Measurements from ENCODE around the gene ONECUT1. TPM values are rescaled to one million over a fixed set of nuclear protein-coding genes. Genes with fewer than 3 reads are reported as not detected.

The ONECUT1 gene
- total and polyA plus RNA-seq, 2 donors (not counting 3 experiments of a cell fraction or from before 2014, with no cell fraction given) = not detected

- BruUV-seq (replicated peaks) = no TSS peak
- no peaks in the 10 kb centered on the region for H3K36me3 ChIP-seq (ENCODE audit: control insufficient read depth in 2 of 2, extremely low read depth in 1 of 2, insufficient read depth in 2 of 2, low read length in 2 of 2)
- FAIRE-seq = no peak
- H3K9ac ChIP-seq (replicated peaks; ENCODE audit: extremely low read depth, insufficient read depth, low read length) = no peak overlapping the region
- H2AFZ ChIP-seq (ENCODE audit: low read depth, low read length) = no peak overlapping the region
- POLR2A ChIA-PET = no interaction called here
- H3K79me2 ChIP-seq (ENCODE audit: control insufficient read depth, insufficient read depth, low read length) = no peaks in the 10 kb centered on the region
- dilution Hi-C loops (cut with MboI; ENCODE audit: extremely low pct_ligation_motif_present, low sequenced_read_pairs) = no loop called here
- H3K9me1 ChIP-seq (replicated peaks; ENCODE audit: control insufficient read depth, extremely low read depth, insufficient read depth, low read length) = no peaks in the 10 kb centered on the region
- no peak overlapping the region for H3K4me3 ChIP-seq (replicated peaks in 1 of 3; ENCODE audit: insufficient read depth in 1 of 3, low read depth in 1 of 3, low read length in 3 of 3)
- no peak overlapping the region for H3K4me2 ChIP-seq (ENCODE audit: insufficient read depth, low read length)
- no peak overlapping the region for H3K27ac ChIP-seq (ENCODE audit: insufficient read depth, low read depth, low read length)
- intact Hi-C loops (cut with micrococcal nuclease) = no loop called here
- CTCF ChIA-PET = no interaction called here
- DNase-seq (ENCODE audit: low read depth, low spot score) = no peak
- H3K9me3 ChIP-seq (replicated peaks; ENCODE audit: control insufficient read depth, insufficient read depth, low read length) = no peaks in the 10 kb centered on the region
- H3K27me3 ChIP-seq (ENCODE audit: control insufficient read depth in 2 of 2, insufficient read depth in 2 of 2, low read length in 2 of 2) = peaks cover 86 to 98% of the 10 kb centered on the region in 2 experiments
- H3K4me1 ChIP-seq (ENCODE audit: control insufficient read depth, extremely low read depth, insufficient read depth, low read length) = peaks cover 8% of the 10 kb centered on the region
- no peaks in the 10 kb centered on the region for H4K20me1 ChIP-seq (replicated peaks; ENCODE audit: control insufficient read depth, extremely low read depth, insufficient read depth, low read length)
- TF ChIP-seq JUN (IDR thresholded peaks at IDR 0.05; ENCODE audit: borderline replicate concordance, insufficient read depth, insufficient read length, low read depth) (no peak), EZH2 (IDR thresholded peaks at IDR 0.05; ENCODE audit: borderline replicate concordance, low read depth, low read length, severe bottlenecking) (no peak), FOS (IDR thresholded peaks at IDR 0.05; ENCODE audit: borderline replicate concordance, insufficient read depth, low read length) (no peak), MAX (IDR thresholded peaks at IDR 0.05; ENCODE audit: insufficient read depth, insufficient read length) (no peak), POLR2A (IDR thresholded peaks at IDR 0.05; ENCODE audit: low read depth, low read length) (no peak)
Observed at GRCh38 chr15:52803108-52803466, 13.0 kb upstream of the ONECUT1 start.

- H3K4me3 ChIP-seq (replicated peaks in 1 of 3; ENCODE audit: insufficient read depth in 1 of 3, low read depth in 1 of 3, low read length in 3 of 3) = no peak overlapping the region
- CTCF ChIA-PET = interaction anchor here (1.3 kb wide), 1 partner anchor 19 kb away, joined by 3 read pairs; no protein-coding TSS in a partner anchor
- H3K9ac ChIP-seq (replicated peaks; ENCODE audit: extremely low read depth, insufficient read depth, low read length) = no peak overlapping the region
- FAIRE-seq (no peak), DNase-seq (ENCODE audit: low read depth, low spot score) (no peak)
- H4K20me1 ChIP-seq (replicated peaks; ENCODE audit: control insufficient read depth, extremely low read depth, insufficient read depth, low read length) = no peaks in the 10 kb centered on the region
- no TSS peak for BruUV-seq (replicated peaks)
- H3K27me3 ChIP-seq (ENCODE audit: control insufficient read depth in 2 of 2, insufficient read depth in 2 of 2, low read length in 2 of 2) = peaks cover 88 to 98% of the 10 kb centered on the region in 2 experiments
- TF ChIP-seq MAX (IDR thresholded peaks at IDR 0.05; ENCODE audit: insufficient read depth, insufficient read length) (no peak), POLR2AphosphoS5 (IDR thresholded peaks at IDR 0.05; ENCODE audit: insufficient read depth, low read depth, low read length) (no peak)
- peaks cover 8% of the 10 kb centered on the region for H3K4me1 ChIP-seq (ENCODE audit: control insufficient read depth, extremely low read depth, insufficient read depth, low read length)
- H3K9me3 ChIP-seq (replicated peaks; ENCODE audit: control insufficient read depth, insufficient read depth, low read length) = no peaks in the 10 kb centered on the region
- no peak overlapping the region for H3K27ac ChIP-seq (ENCODE audit: insufficient read depth, low read depth, low read length)
- H3K4me2 ChIP-seq (ENCODE audit: insufficient read depth, low read length) = no peak overlapping the region
- no peak overlapping the region for H2AFZ ChIP-seq (ENCODE audit: low read depth, low read length)
- no peaks in the 10 kb centered on the region for H3K36me3 ChIP-seq (ENCODE audit: control insufficient read depth in 2 of 2, extremely low read depth in 1 of 2, insufficient read depth in 2 of 2, low read length in 2 of 2)
- intact Hi-C loops (cut with micrococcal nuclease) (no loop called here), dilution Hi-C loops (cut with MboI; ENCODE audit: extremely low pct_ligation_motif_present, low sequenced_read_pairs) (no loop called here)
- no peaks in the 10 kb centered on the region for H3K79me2 ChIP-seq (ENCODE audit: control insufficient read depth, insufficient read depth, low read length)
- POLR2A ChIA-PET = no interaction called here
- H3K9me1 ChIP-seq (replicated peaks; ENCODE audit: control insufficient read depth, extremely low read depth, insufficient read depth, low read length) = no peaks in the 10 kb centered on the region
Observed at GRCh38 chr15:52802110-52802509, 12.0 kb upstream of the ONECUT1 start.

Measured in endothelial cell of umbilical vein (primary cell).